Subcutaneous abdominal adipose tissue (tissue), 5 donors: Measurements from ENCODE around the gene PPP6C.
A peak's percentile ranks its signal among the peaks of the same experiment; 100 is the strongest.
"Not testable (repeated sequence)": the region's sequence is repeated elsewhere in the genome, so short reads cannot be mapped to it uniquely, and the experiment has no call there.

Experiments
- H3K27ac ChIP-seq: one replicate; pipeline ENCODE4 v1.7.0; 2013; ENCODE audit warnings: low read depth, mild to moderate bottlenecking, inconsistent platforms, low read length, moderate library complexity
- H3K27me3 ChIP-seq, 5 donors: one replicate each; pipeline ENCODE4 v1.7.0; 2013; ENCODE audit warnings: low read length in 5 of 5, inconsistent platforms in 1 of 5; ENCODE audit not compliant: control insufficient read depth in 5 of 5, insufficient read depth in 4 of 5
- H3K36me3 ChIP-seq, 5 donors: one replicate each; pipeline ENCODE4 v1.7.0; 2013; ENCODE audit warnings: low read length in 5 of 5; ENCODE audit not compliant: control insufficient read depth in 5 of 5, insufficient read depth in 5 of 5
- H3K4me1 ChIP-seq, 5 donors: one replicate each; pipeline ENCODE4 v1.7.0; 2013; ENCODE audit warnings: low read length in 5 of 5, mild to moderate bottlenecking in 3 of 5, moderate library complexity in 1 of 5; ENCODE audit not compliant: control insufficient read depth in 5 of 5, insufficient read depth in 5 of 5
- H3K4me3 ChIP-seq, 5 donors: one replicate each; pipeline ENCODE4 v1.7.0; 2013; ENCODE audit warnings: low read length in 5 of 5, low read depth in 1 of 5
- H3K9ac ChIP-seq, 5 donors: one replicate each; pipeline ENCODE4 v1.7.0; 2013; ENCODE audit warnings: low read length in 5 of 5, mild to moderate bottlenecking in 4 of 5, moderate library complexity in 3 of 5
- H3K9me3 ChIP-seq, 5 donors: one replicate each; pipeline ENCODE4 v1.7.0; 2013; ENCODE audit warnings: low read length in 5 of 5; ENCODE audit not compliant: control insufficient read depth in 5 of 5
- donor health status: healthy.
- donor health status: healthy.
- donor health status: healthy.
- donor health status: healthy.
- donor health status: healthy.

PPP6C gene

GRCh38 chr9:125189361-125190289, at the start of gene PPP6C:
Gene PPP6C, minus strand, starts transcription at chr9:125189803. Its CDS starts 85 bp downstream, at chr9:125189718.
- Histone ChIP-seq H3K27me3 (no peaks in the 10 kb centered on the region), H3K4me1 (peaks cover 3 to 45% (median 36%) of the 10 kb centered on the region in 5 donors), H3K4me3 (peak within 1 kb of the TSS; percentile 86 to 98 (median 95)), H3K9ac (peak within 1 kb of the TSS; percentile 96 to 99 (median 99)), H3K9me3 (no peaks in the 10 kb centered on the region), H3K27ac (peak within 1 kb of the TSS; percentile 95), H3K36me3 (no peaks in the 10 kb centered on the region)

DNA sequence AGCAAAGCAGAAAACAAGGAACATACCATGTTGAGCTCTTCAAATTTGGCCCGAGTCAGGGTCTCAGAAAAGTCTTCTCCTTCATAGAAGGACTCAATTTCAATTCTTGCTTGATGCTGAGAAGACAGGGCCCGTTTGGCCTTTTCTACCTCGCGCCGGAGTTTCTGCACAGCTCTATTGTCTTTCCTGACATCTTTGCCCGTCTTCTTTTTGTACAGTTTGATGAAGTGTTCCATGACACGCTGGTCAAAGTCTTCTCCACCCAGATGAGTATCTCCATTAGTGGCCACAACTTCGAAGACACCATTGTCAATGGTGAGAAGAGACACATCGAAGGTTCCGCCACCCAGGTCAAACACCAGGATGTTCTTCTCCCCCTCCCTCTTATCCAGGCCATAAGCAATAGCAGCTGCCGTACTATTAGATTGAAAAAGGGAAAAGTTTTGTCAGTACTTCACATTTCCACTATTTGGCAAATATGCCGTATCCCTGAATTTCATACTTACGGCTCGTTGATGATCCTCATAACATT, 49.4 kb upstream of the PPP6C start:
- Histone ChIP-seq H3K4me1 (peaks cover 0 to 64% (median 61%) of the 10 kb centered on the region in 5 donors), H3K9ac (peak overlapping the region in 3 of 5 donors; percentile 8 to 20 (median 11)), H3K27me3 (no peaks in the 10 kb centered on the region), H3K9me3 (no peaks in the 10 kb centered on the region), H3K36me3 (peaks cover 28 to 50% (median 42%) of the 10 kb centered on the region in 5 donors), H3K4me3 (peak overlapping the region in 4 of 5 donors; percentile 44 to 99 (median 90)), H3K27ac (peak overlapping the region; percentile 23)

DNA sequence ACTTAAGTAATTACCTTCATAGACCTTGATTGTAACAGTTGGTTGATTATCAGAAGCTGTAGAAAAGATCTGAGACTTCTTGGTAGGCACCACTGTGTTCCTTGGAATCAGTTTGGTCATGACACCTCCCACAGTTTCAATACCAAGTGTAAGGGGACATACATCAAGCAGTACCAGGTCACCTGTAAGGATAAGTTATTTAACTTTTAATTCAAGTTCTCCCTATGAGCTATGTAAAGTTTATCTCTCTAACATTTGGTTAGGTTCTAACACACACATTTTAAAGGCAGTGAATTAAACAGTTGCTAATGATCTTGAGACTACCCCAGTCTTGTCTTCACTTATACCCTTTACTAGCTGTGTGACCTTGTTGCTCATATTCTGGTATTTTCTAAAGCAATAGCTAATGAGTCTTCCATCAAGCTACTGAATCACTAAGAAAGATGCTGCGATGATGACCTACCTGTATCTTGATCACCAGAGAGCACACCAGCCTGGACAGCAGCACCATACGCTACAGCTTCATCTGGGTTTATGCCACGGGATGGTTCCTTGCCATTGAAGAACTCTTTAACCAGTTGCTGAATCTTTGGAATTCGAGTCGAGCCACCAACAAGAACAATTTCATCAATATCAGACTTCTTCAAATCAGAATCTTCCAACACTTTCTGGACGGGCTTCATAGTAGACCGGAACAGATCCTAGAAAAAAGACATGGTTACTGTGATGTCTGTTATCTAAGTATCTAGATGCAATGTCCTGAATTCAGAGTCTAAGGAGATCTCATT, 48.7 kb upstream of the PPP6C start:
- H3K27me3 ChIP-seq, result no peaks in the 10 kb centered on the region
- H3K4me3 ChIP-seq, result peak overlapping the region in 3 of 5 donors; percentile 22 to 86 (median 44)
- H3K9me3 ChIP-seq, result no peaks in the 10 kb centered on the region
- peaks cover 0 to 64% (median 61%) of the 10 kb centered on the region in 5 donors for H3K4me1 ChIP-seq
- peaks cover 28 to 56% (median 48%) of the 10 kb centered on the region in 5 donors for H3K36me3 ChIP-seq
- H3K27ac ChIP-seq, result no peak overlapping the region
- H3K9ac ChIP-seq, result peak overlapping the region in 4 of 5 donors; percentile 8 to 39 (median 18)

- H3K27me3 ChIP-seq, H3K4me3 ChIP-seq, H3K27ac ChIP-seq, H3K9me3 ChIP-seq: not testable (repeated sequence)
- peak overlapping the region in 2 of 5 donors; percentile 3 to 26 for H3K9ac ChIP-seq
- H3K36me3 ChIP-seq, result peaks cover 28 to 62% (median 54%) of the 10 kb centered on the region in 5 donors
- peaks cover 0 to 56% (median 52%) of the 10 kb centered on the region in 5 donors for H3K4me1 ChIP-seq
Observed at GRCh38 chr9:125236520-125237159, 47.0 kb upstream of the PPP6C start.

- H3K27ac ChIP-seq, result no peak overlapping the region
- no peak overlapping the region for H3K4me3 ChIP-seq
- peaks cover 0 to 53% (median 52%) of the 10 kb centered on the region in 5 donors for H3K4me1 ChIP-seq
- H3K9ac ChIP-seq, result peak overlapping the region in 3 of 5 donors; percentile 19 to 56 (median 39)
- H3K36me3 ChIP-seq, result peaks cover 28 to 66% (median 54%) of the 10 kb centered on the region in 5 donors
- H3K27me3 ChIP-seq, result no peaks in the 10 kb centered on the region
- H3K9me3 ChIP-seq, result no peaks in the 10 kb centered on the region
Observed at GRCh38 chr9:125235804-125236519, 46.4 kb upstream of the PPP6C start.

DNA sequence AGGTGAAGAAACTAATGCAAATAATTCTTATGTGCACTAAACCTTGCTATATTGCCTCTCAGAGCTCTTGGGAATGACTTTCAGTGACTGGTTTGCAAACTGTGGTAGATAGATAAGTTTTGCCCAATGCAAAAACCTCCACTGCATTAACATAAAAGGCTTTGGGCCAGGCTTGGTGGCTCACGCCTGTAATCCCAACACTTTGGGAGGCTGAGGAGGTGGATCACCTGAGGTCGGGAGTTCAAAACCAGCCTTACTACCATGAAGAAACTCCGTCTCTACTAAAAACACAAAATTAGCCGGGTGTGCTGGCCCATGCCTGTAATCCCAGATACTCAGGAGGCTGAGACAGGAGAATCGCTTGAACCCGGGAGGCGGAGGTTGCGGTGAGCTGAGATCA, 44.5 kb upstream of the PPP6C start:
- Histone ChIP-seq H3K4me1 (peaks cover 0 to 40% (median 35%) of the 10 kb centered on the region in 5 donors), H3K36me3 (peaks cover 32 to 78% (median 64%) of the 10 kb centered on the region in 5 donors)
- H3K27me3 ChIP-seq, H3K9me3 ChIP-seq, H3K9ac ChIP-seq, H3K27ac ChIP-seq, H3K4me3 ChIP-seq: not testable (repeated sequence)

GRCh38 chr9:125233678-125234077, 44.1 kb upstream of the PPP6C start:
- H3K27ac ChIP-seq, result no peak overlapping the region
- no peaks in the 10 kb centered on the region for H3K9me3 ChIP-seq
- H3K27me3 ChIP-seq, result no peaks in the 10 kb centered on the region
- H3K36me3 ChIP-seq, result peaks cover 31 to 76% (median 60%) of the 10 kb centered on the region in 5 donors
- H3K4me1 ChIP-seq, result peaks cover 0 to 35% (median 31%) of the 10 kb centered on the region in 5 donors
- H3K4me3 ChIP-seq, result no peak overlapping the region
- no peak overlapping the region for H3K9ac ChIP-seq

DNA sequence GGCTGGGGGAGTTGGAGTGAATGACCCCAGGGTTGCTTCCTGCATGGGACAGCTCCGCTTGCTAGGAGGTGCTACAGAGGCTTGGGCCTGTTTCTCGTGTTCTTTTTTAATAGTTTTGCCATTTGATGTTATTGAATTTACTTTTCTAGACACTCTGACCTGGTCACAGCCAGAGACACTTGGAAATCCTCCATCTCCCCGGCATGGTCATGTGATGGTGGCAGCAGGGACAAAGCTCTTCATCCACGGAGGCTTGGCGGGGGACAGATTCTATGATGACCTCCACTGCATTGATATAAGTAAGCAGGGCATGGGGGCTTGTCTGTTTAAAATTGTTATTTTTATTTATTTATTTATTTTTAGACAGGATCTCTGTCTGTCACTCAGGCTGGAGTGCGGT, 38.2 kb upstream of the PPP6C start:
- Histone ChIP-seq H3K36me3 (peaks cover 4 to 43% (median 31%) of the 10 kb centered on the region in 5 donors), H3K9me3 (no peaks in the 10 kb centered on the region), H3K9ac (no peak overlapping the region), H3K4me1 (no peaks in the 10 kb centered on the region), H3K27ac (no peak overlapping the region), H3K4me3 (no peak overlapping the region), H3K27me3 (no peaks in the 10 kb centered on the region)

GRCh38 chr9:125224858-125225257, 35.3 kb upstream of the PPP6C start:
- not testable (repeated sequence) for H3K27me3 ChIP-seq, H3K9me3 ChIP-seq, H3K9ac ChIP-seq, H3K4me1 ChIP-seq, H3K27ac ChIP-seq, H3K4me3 ChIP-seq
- H3K36me3 ChIP-seq, result peaks cover 4 to 34% (median 30%) of the 10 kb centered on the region in 5 donors
